Esophagus muscularis mucosa (tissue), 4 donors: ENCODE data around the gene ETV3L. TPM values are rescaled to one million over a fixed set of nuclear protein-coding genes. Genes with fewer than 3 reads are reported as not detected.

Experiments
- DNase-seq: peaks from one replicate; pipeline ENCODE4 v3.0.0-alpha.2; 2017; ENCODE audit errors: extremely low spot score
- H3K27ac ChIP-seq, 4 donors: fragments of 200-600 bp; sonication (generic); replicated peaks in 1 of 4; 1 replicate in 3 of 4; 2 replicates in 1 of 4; pipeline ENCODE4 v1.5.1; 2016 to 2019; ENCODE audit warnings: mild to moderate bottlenecking in 1 of 4
- H3K27me3 ChIP-seq, 4 donors: fragments of 200-600 bp; sonication (generic); one replicate each; pipeline versions ENCODE4 v1.5.1 to v1.6.0; 2016 to 2019
- H3K36me3 ChIP-seq, 4 donors: fragments of 200-600 bp; sonication (generic); one replicate each; pipeline ENCODE4 v1.5.1; 2016 to 2019
- H3K4me1 ChIP-seq, 4 donors: fragments of 200-600 bp; sonication (generic); one replicate each; pipeline ENCODE4 v1.5.1; 2016 to 2019
- H3K4me3 ChIP-seq, 4 donors: fragments of 200-600 bp; sonication (generic); 1 replicate in 2 of 4; 2 replicates in 2 of 4; pipeline ENCODE4 v1.5.1; 2016 to 2019; ENCODE audit warnings: mild to moderate bottlenecking in 4 of 4, moderate library complexity in 1 of 4
- H3K9me3 ChIP-seq, 4 donors: fragments of 200-600 bp; sonication (generic); 1 replicate in 3 of 4; 2 replicates in 1 of 4; pipeline ENCODE4 v1.5.1; 2016 to 2019
- EP300 ChIP-seq: sonication (generic); formaldehyde crosslinking; IDR thresholded peaks from one replicate; pipeline ENCODE4 v1.6.1; 2017; ENCODE audit warnings: antibody characterized with exemption
- POLR2A ChIP-seq: fragments of 450-650 bp; IDR thresholded peaks from one replicate; pipeline ENCODE4 v1.6.1; 2017; ENCODE audit warnings: antibody characterized with exemption, moderate library complexity, mild to moderate bottlenecking, low read depth
- POLR2AphosphoS5 ChIP-seq, 2 donors: sonication (generic); formaldehyde crosslinking; IDR thresholded peaks; one replicate each; pipeline ENCODE4 v1.6.1; 2017; ENCODE audit warnings: antibody characterized with exemption in 2 of 2
- WGBS: methylation state at CpG from one replicate; pipeline ENCODE4 v1.1.5; 2018; 5-methylcytosine and 5-hydroxymethylcytosine counted together
- intact Hi-C: fragments of 100-400 bp; cut with DNase I; formaldehyde crosslinking; loops from one replicate; pipeline ENCODE4 v1.15.1; 2023
- total RNA-seq, 4 donors: library from RNA; depleted of rRNA; stranded (reverse); fragments of >200 nt; gene quantifications; one replicate each; pipeline versions ENCODE4 v1.1.0 to v1.2.1, GENCODE V29; 2016
- TF ChIP-seq, protein P1 (sequence below), 3 experiments: fragments of 200-600 bp in 2 of 3; fragments of 450-650 bp in 1 of 3; sonication (generic) in 2 of 3; IDR thresholded peaks; one replicate each; pipeline ENCODE4 v1.5.1; 2017 to 2019; ENCODE audit warnings: antibody characterized with exemption in 3 of 3, mild to moderate bottlenecking in 2 of 3, moderate library complexity in 1 of 3

ETV3L gene
- total RNA-seq, 4 donors from 2014 or later, result not detected

DNA sequence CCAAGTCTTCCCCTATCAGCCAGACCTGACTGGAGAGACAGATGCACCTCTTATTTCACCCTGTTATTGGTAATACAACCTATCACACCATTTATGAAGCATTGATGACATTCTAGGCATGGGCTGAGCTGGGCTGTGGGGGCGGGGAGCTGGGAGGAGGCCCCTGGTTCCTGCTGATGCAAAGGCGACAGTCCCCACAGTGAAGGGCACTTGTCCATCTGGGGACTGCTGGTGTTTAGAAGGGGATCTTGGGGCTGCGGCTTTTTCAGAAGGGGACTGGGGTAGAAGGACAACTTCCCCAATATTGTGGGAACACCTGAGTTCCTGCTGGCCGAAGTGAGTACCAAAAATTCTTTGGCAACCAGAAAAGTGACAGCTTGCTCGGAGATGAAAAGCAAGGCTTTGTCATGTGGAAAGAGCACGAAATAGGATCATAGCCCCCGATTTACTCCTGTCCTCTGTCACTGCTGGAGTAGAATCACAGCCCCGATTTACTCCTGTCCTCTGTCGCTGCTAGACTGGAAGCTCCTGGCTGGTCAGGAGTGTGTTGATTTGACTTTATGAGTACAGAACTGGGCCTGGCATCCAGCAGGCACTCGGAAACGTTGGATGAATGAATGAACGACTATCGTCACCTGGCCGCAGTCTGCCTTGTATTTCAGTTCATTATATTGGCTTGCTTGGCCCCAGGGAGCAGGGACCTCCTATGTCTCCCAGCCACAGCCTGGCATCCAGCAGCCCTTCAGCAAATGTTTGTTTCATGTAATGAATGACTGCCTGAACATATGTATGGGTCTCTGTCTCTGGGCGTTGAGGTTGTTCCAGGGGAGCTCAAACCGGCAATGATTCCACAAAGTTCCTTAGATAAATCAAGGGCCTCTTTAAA is 16.5 kb upstream of the ETV3L start:
- Histone ChIP-seq H3K4me3 (no peak overlapping the region), H3K27ac (no peak overlapping the region), H3K36me3 (no peaks in the 10 kb centered on the region), H3K27me3 (peaks cover 0 to 31% (median 0%) of the 10 kb centered on the region in 4 donors), H3K4me1 (no peaks in the 10 kb centered on the region), H3K9me3 (no peaks in the 10 kb centered on the region)
- TF ChIP-seq EP300, result no peak
- TF ChIP-seq, protein P1, sequence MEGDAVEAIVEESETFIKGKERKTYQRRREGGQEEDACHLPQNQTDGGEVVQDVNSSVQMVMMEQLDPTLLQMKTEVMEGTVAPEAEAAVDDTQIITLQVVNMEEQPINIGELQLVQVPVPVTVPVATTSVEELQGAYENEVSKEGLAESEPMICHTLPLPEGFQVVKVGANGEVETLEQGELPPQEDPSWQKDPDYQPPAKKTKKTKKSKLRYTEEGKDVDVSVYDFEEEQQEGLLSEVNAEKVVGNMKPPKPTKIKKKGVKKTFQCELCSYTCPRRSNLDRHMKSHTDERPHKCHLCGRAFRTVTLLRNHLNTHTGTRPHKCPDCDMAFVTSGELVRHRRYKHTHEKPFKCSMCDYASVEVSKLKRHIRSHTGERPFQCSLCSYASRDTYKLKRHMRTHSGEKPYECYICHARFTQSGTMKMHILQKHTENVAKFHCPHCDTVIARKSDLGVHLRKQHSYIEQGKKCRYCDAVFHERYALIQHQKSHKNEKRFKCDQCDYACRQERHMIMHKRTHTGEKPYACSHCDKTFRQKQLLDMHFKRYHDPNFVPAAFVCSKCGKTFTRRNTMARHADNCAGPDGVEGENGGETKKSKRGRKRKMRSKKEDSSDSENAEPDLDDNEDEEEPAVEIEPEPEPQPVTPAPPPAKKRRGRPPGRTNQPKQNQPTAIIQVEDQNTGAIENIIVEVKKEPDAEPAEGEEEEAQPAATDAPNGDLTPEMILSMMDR (IDR thresholded peaks at IDR 0.05), result no peak
- no peak for TF ChIP-seq POLR2A
- TF ChIP-seq POLR2AphosphoS5 (IDR thresholded peaks at IDR 0.05), result no peak
- no peak for DNase-seq
- intact Hi-C loops, result no loop called here
- WGBS, result 79% methylated on average over 16 of the region's 16 CpGs

DNA sequence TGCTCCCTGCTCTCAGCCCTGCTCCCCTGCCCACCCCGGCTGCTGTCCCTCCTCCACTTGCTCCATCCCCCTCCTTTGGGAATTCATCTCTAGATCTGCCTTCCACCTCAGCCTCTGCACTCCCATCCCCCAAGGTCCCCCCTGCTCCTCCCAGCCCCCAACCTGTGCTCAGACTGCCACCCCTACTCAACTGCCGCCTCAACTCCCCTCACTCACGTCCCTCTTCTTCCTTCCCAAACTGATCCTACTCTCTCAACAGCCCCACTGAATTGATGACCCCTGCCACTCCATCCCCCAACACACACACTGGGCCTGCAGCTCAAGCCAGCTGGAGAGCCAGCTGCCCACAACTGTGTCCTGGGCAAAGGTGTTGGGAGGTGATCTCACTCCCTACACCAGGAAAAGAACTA is 15.8 kb upstream of the ETV3L start:
- H3K27me3 ChIP-seq, result peaks cover 0 to 37% (median 0%) of the 10 kb centered on the region in 4 donors
- H3K4me1 ChIP-seq, result no peaks in the 10 kb centered on the region
- H3K4me3 ChIP-seq, result no peak overlapping the region
- no peaks in the 10 kb centered on the region for H3K9me3 ChIP-seq
- H3K27ac ChIP-seq, result no peak overlapping the region
- no peaks in the 10 kb centered on the region for H3K36me3 ChIP-seq
- whole genome bisulfite sequencing, result 58% methylated on average over 3 of the region's 3 CpGs
- intact Hi-C loops, result no loop called here
- DNase-seq, result no peak
- no peak for TF ChIP-seq EP300
- TF ChIP-seq, protein P1 (IDR thresholded peaks at IDR 0.05), result no peak
- no peak for TF ChIP-seq POLR2AphosphoS5 (IDR thresholded peaks at IDR 0.05)
- no peak for TF ChIP-seq POLR2A

DNA sequence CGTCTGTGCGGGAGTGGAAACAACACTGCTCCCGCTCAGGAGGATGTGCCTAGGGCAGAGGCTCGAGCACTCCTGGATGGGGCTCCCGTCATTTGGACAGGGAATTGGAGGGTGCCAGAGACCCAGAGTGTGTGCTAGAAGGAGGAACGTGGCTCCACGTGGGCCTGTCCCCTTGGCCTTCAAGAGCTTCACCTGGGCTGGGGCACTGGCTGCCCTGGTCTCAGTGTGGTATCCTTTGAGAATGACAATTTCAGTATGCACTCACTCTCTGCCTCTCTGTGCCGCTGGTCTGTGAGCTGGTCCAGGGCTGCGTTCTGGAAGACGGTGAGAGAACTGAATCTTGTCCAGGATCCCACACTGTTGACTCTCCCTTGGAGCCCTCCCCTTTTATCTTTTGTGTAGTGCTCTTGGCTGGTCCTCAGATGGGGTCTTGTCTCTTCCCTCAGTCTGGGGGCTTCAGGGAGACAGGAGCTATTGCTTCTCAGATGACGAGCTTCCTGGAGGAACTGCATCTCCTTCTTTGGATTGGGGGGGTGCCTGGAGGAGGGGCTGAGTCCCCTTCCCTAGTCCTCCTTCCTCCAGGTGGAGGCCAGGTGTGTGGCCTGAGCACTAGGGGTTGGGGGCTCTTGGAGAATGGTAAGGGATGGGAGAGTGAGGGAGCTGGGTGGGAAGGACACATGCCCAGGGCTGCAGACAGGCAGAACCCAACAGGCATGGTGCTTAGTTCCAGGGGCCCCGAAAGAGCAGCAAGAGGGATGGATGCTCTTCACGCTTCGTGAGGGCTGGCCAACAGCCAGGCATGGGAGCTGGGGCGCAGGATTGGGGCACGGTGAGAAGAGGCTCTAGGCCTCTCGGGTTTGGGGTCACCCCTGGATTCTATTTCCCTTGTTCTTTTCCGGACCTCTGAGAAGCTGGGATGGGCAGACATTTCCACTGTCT is 14.8 kb upstream of the ETV3L start:
- H3K27me3 ChIP-seq, result peaks cover 0 to 47% (median under 1%) of the 10 kb centered on the region in 4 donors
- 82% methylated on average over 12 of the region's 18 CpGs for WGBS
- intact Hi-C loops, result no loop called here
- H3K27ac ChIP-seq, result no peak overlapping the region
- H3K36me3 ChIP-seq, result no peaks in the 10 kb centered on the region
- no peak overlapping the region for H3K4me3 ChIP-seq
- no peak for TF ChIP-seq POLR2A
- TF ChIP-seq, protein P1 (IDR thresholded peaks at IDR 0.05), result no peak
- TF ChIP-seq POLR2AphosphoS5 (IDR thresholded peaks at IDR 0.05), result no peak
- TF ChIP-seq EP300, result no peak
- no peaks in the 10 kb centered on the region for H3K9me3 ChIP-seq
- no peak for DNase-seq
- no peaks in the 10 kb centered on the region for H3K4me1 ChIP-seq

DNA sequence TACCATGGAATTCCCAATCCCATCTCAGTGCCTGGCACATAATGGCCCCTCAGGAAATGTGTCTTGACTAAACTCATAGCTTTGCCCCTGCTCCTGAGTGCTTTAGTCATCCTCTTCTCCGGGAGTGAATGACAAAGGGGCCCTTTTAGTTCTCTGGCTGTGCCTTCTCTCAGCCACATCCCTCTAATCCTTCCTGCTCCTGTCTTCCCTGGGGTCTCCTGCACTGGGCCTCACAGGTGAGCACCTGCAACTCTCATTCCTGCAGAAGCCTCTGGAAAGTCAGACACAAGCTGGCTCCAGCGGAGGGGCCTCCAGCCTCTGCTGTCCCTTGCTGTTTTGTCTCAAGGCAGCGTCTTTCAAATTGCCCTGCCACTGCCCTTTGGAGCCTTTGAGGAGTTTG is 14.0 kb upstream of the ETV3L start:
- TF ChIP-seq EP300 (no peak), POLR2AphosphoS5 (IDR thresholded peaks at IDR 0.05) (no peak), POLR2A (no peak)
- TF ChIP-seq, protein P1 (IDR thresholded peaks at IDR 0.05), result no peak
- no peak for DNase-seq
- intact Hi-C loops, result no loop called here
- H3K9me3 ChIP-seq, result no peaks in the 10 kb centered on the region
- H3K27ac ChIP-seq, result no peak overlapping the region
- H3K27me3 ChIP-seq, result peaks cover 0 to 55% (median 4%) of the 10 kb centered on the region in 4 donors
- 75% methylated on average over 3 of the region's 3 CpGs for whole genome bisulfite sequencing
- H3K4me1 ChIP-seq, result no peaks in the 10 kb centered on the region
- no peak overlapping the region for H3K4me3 ChIP-seq
- no peaks in the 10 kb centered on the region for H3K36me3 ChIP-seq
